HG03439 (cell line): ENCODE results near the gene DTNBP1.

ENCODE experiments used
- ATAC-seq: cut with Tn5 transposase; IDR thresholded peaks from one replicate; pipeline ENCODE4 v1.9.1; 2021; ENCODE audit warnings: mild to moderate bottlenecking, moderate library complexity; ENCODE audit not compliant: unreplicated experiment

DTNBP1 gene

GRCh38 chr6:15536198-15536955, 126.5 kb downstream of the DTNBP1 start:
- no peak for ATAC-seq

- no peak for ATAC-seq
Observed at GRCh38 chr6:15535495-15536197, 127.2 kb downstream of the DTNBP1 start.

- ATAC-seq, result no peak
Observed at GRCh38 chr6:15534974-15535373, 127.9 kb downstream of the DTNBP1 start.

- ATAC-seq, result no peak
Observed at GRCh38 chr6:15533379-15534026, 129.3 kb downstream of the DTNBP1 start.

- no peak for ATAC-seq
Observed at GRCh38 chr6:15531973-15532372, 130.9 kb downstream of the DTNBP1 start.

GRCh38 chr6:15530411-15530810, 132.4 kb downstream of the DTNBP1 start:
- no peak for ATAC-seq

GRCh38 chr6:15528870-15529269, 134.0 kb downstream of the DTNBP1 start:
- ATAC-seq, result no peak

- ATAC-seq, result no peak
Observed at GRCh38 chr6:15527838-15528617, 134.8 kb downstream of the DTNBP1 start.

- peak; percentile 75 for ATAC-seq
Observed at GRCh38 chr6:15526212-15526701, 136.6 kb downstream of the DTNBP1 start.

GRCh38 chr6:15524861-15525401, 137.9 kb downstream of the DTNBP1 start:
- ATAC-seq, result no peak

GRCh38 chr6:15523679-15524630, 138.9 kb downstream of the DTNBP1 start:
- ATAC-seq, result no peak

GRCh38 chr6:15522856-15523529, 139.8 kb downstream of the DTNBP1 start:
- no peak for ATAC-seq

GRCh38 chr6:15522427-15522826, 140.4 kb downstream of the DTNBP1 start:
- no peak for ATAC-seq

GRCh38 chr6:15522026-15522425, 140.8 kb downstream of the DTNBP1 start:
- ATAC-seq, result no peak

GRCh38 chr6:15521582-15521981, 141.2 kb downstream of the DTNBP1 start:
- ATAC-seq, result no peak

GRCh38 chr6:15520626-15521203, 142.1 kb downstream of the DTNBP1 start:
- ATAC-seq, result no peak

GRCh38 chr6:15519681-15520080, 143.1 kb downstream of the DTNBP1 start:
- no peak for ATAC-seq

- ATAC-seq, result no peak
Observed at GRCh38 chr6:15518878-15519277, 143.9 kb downstream of the DTNBP1 start.

- ATAC-seq, result no peak
Observed at GRCh38 chr6:15518057-15518456, 144.8 kb downstream of the DTNBP1 start.
